HS-5 (cell line): ENCODE measurements around the gene CLEC16A.
A peak's percentile ranks its signal among the peaks of the same experiment; 100 is the strongest.

Experiments used
- DNase-seq: peaks from one replicate; pipeline ENCODE4 v3.0.0-alpha.2; 2012; ENCODE audit warnings: low read depth

The CLEC16A gene

GRCh38 chr16:10968498-10968897 lies 24.1 kb downstream of the CLEC16A start:
- no peak for DNase-seq

- no peak for DNase-seq
These were observed 25.3 kb downstream of the CLEC16A start for GRCh38 chr16:10969615-10970014.

GRCh38 chr16:10970065-10970464 lies 25.7 kb downstream of the CLEC16A start:
- no peak for DNase-seq

- DNase-seq, result peak; percentile 74
These were observed 27.2 kb downstream of the CLEC16A start for GRCh38 chr16:10971560-10971961.

GRCh38 chr16:10972108-10972818 lies 27.9 kb downstream of the CLEC16A start:
- no peak for DNase-seq

- DNase-seq, result no peak
These were observed 28.6 kb downstream of the CLEC16A start for GRCh38 chr16:10972819-10973464.

GRCh38 chr16:10976634-10977033 lies 32.3 kb downstream of the CLEC16A start:
- DNase-seq, result no peak

GRCh38 chr16:10978124-10978523 lies 33.8 kb downstream of the CLEC16A start:
- DNase-seq, result no peak

- no peak for DNase-seq
These were observed 34.6 kb downstream of the CLEC16A start for GRCh38 chr16:10978871-10979446.

GRCh38 chr16:10979717-10980601 lies 35.6 kb downstream of the CLEC16A start:
- no peak for DNase-seq

GRCh38 chr16:10980813-10981212 lies 36.4 kb downstream of the CLEC16A start:
- DNase-seq, result no peak

- no peak for DNase-seq
These were observed 37.4 kb downstream of the CLEC16A start for GRCh38 chr16:10981697-10982216.

- no peak for DNase-seq
These were observed 38.2 kb downstream of the CLEC16A start for GRCh38 chr16:10982465-10983150.

GRCh38 chr16:10983159-10983558 lies 38.8 kb downstream of the CLEC16A start:
- DNase-seq, result no peak

GRCh38 chr16:10984509-10984908 lies 40.1 kb downstream of the CLEC16A start:
- DNase-seq, result no peak

GRCh38 chr16:10987361-10988163 lies 43.2 kb downstream of the CLEC16A start:
- no peak for DNase-seq

- DNase-seq, result no peak
These were observed 43.9 kb downstream of the CLEC16A start for GRCh38 chr16:10988164-10988803.

GRCh38 chr16:10988879-10989278 lies 44.5 kb downstream of the CLEC16A start:
- no peak for DNase-seq

GRCh38 chr16:10989559-10989958 lies 45.2 kb downstream of the CLEC16A start:
- DNase-seq, result no peak

GRCh38 chr16:10990378-10990777 lies 46.0 kb downstream of the CLEC16A start:
- no peak for DNase-seq
